Left cardiac atrium (tissue), 4 donors: ENCODE measurements around the gene TP53I11. TPM values are rescaled to one million over a fixed set of nuclear protein-coding genes. Genes with fewer than 3 reads are reported as not detected.

ENCODE experiments used
- ATAC-seq, 2 donors: fragments of 200-7000 bp; cut with Tn5 transposase; one replicate each; pipeline ENCODE4 v1.9.1; 2020; ENCODE audit warnings: mild to moderate bottlenecking in 2 of 2, moderate library complexity in 2 of 2
- DNase-seq: peaks from one replicate; pipeline ENCODE4 v3.0.0-alpha.2; 2020
- intact Hi-C, 2 donors: fragments of 100-400 bp; cut with DNase I; formaldehyde crosslinking; loops; one replicate each; pipeline versions ENCODE4 v1.14.1 to v1.15.1; 2022 to 2023
- long read RNA-seq: library from polyadenylated mRNA; unstranded; transcript quantifications from one replicate; pipeline ENCODE4 v2.0.0, GENCODE V29; 2021
- total RNA-seq, 2 donors: library from RNA; stranded (reverse); fragmentation: NEBNext Ultra II Directional; extraction: Animal tissue kit (Norgen Biotek cat#: 25700); gene quantifications; one replicate each; pipeline ENCODE4 v1.2.1, GENCODE V29; 2021
- donor health status: DM: no; HTN: yes; CAD: no.
- donor health status: DM: no; HTN: yes; CAD: no; lungs with severe emphysema.
- donor health status: DM: yes; HTN: yes; CAD: no.
- donor health status: Dilated cardiomyopathy.

TP53I11 gene, protein sequence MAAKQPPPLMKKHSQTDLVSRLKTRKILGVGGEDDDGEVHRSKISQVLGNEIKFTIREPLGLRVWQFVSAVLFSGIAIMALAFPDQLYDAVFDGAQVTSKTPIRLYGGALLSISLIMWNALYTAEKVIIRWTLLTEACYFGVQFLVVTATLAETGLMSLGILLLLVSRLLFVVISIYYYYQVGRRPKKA
- total RNA-seq: 100 to 1,000 TPM in 1 of 2 donors, 10 to 100 TPM in 1; 96.4 to 115 TPM
- long read RNA-seq, transcript TP53I11-208 (7 exons, 2,647 nt): major isoform, 5 of 78 reads
- long read RNA-seq, partial matches to known transcripts: 1 of 78 reads
- long read RNA-seq, other reads (novel, unspliced or antisense): 72 of 78 reads

DNA sequence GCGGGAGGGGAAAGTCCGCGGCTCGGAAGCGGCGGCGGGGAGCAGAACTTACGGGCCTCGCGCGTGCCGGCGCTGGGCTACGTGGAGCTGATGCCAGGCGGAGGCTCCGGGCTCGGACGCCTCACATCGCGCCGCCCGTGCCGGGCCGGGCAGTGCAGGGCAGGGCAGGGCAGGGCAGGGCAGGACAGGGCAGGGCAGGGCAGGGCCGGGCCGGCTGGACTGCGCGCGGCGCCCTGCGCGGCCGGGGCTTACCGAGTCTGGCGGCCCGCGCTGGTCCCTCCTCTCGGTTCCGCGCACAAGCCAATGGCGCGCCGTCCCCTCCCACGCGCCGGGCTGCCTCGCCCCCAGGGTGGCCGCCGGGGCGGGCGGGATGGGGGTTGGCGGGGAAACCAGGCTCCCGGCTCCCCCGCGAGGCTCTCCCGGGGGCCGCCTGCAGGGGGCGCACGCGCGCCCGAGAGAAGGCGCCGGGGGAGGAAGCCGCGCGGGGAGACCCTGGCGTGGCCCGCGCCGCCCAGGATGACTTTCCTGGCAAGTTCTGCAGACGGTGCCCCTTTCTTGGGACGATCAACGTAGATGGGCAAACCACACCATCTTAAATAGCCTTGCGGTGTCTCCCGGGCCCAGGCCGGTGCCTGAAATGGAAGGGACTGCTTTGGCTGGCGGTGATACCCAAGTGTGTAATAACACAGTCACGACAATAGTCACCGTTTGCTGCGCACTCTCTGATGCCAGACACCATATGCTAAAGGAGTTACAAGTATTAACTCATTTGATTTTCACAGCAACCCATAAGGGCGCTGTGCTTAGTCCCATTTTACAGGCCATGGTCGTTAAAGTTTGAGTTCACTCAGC lies at the start of gene TP53I11:
Gene TP53I11, minus strand, starts transcription at position 259 of the 852 bp plus-strand sequence. CDS start 12,548 bp downstream, outside the sequence.
- intact Hi-C loops: loop anchor here in 1 of 2 donors (5.0 kb wide), 1 partner anchor 41 kb away; no protein-coding TSS in a partner anchor
- ATAC-seq: peak; percentile 81 to 85
- peak; percentile 88 for DNase-seq

GRCh38 chr11:44999068-44999467 lies 48.4 kb upstream of the TP53I11 start:
- ATAC-seq (no peak), DNase-seq (no peak)
- intact Hi-C loops: no loop called here

GRCh38 chr11:44998051-44998450 lies 47.4 kb upstream of the TP53I11 start:
- ATAC-seq (no peak), DNase-seq (no peak)
- intact Hi-C loops: no loop called here

GRCh38 chr11:44997566-44997965 lies 46.9 kb upstream of the TP53I11 start:
- intact Hi-C loops: no loop called here
- DNase-seq (no peak), ATAC-seq (no peak)

DNA sequence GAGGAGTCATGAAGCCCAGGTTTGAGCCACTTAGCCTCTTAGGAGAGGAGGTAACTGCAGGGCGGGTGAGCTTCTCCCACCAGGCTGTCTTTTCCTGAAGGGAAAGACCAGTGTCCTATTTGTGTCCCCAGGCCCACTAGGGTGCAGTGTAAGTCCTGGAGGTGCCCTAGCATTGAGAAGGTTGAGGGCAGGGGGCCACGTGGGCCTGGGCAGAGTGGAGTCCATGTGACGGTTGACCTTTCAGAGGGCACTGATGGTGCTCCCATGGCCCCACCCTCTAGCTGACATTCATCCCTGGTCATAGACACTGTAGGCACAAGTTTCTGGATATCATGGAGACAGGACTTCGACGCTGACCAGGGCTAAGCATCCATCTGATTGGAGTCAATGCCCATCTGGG lies 44.1 kb upstream of the TP53I11 start:
- ATAC-seq (no peak), DNase-seq (no peak)
- intact Hi-C loops: loop anchor here in 1 of 2 donors (5.0 kb wide), 1 partner anchor 42 kb away; the partner anchor contains the start of gene TP53I11

GRCh38 chr11:44993971-44994704 lies 43.5 kb upstream of the TP53I11 start:
- no peak for ATAC-seq
- intact Hi-C loops: loop anchor here in 1 of 2 donors (5.0 kb wide), 1 partner anchor 42 kb away; the partner anchor contains the start of gene TP53I11
- no peak for DNase-seq

GRCh38 chr11:44992774-44993173 lies 42.1 kb upstream of the TP53I11 start:
- no peak for ATAC-seq
- intact Hi-C loops: loop anchor here in 1 of 2 donors (5.0 kb wide), 1 partner anchor 40 kb away; the partner anchor contains the start of gene TP53I11
- no peak for DNase-seq

DNA sequence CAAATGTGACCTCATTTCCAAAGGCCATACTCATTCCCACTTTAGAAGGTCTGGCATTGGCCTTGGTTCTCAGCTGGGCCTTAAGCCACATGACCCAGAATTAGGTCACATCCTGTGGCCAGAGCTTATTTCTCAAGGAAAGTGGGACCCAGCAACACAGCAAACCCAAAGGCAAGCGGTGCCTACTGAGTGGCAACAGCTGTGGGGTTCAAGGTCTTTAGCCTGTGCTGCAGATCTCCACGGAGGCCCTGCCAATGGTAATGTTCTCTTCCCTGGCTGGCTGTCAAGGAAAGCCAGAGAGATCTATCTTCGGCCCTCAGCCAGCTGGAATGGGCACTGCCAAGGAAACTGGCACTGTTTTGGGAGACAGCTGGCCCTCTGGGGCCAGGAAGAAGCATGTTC lies 41.5 kb upstream of the TP53I11 start:
- no peak for ATAC-seq
- DNase-seq: no peak
- intact Hi-C loops: loop anchor here in 1 of 2 donors (5.0 kb wide), 1 partner anchor 40 kb away; the partner anchor contains the start of gene TP53I11

GRCh38 chr11:44990665-44991064 lies 40.0 kb upstream of the TP53I11 start:
- ATAC-seq (peak in 1 of 2 donors; percentile 22), DNase-seq (no peak)
- intact Hi-C loops: loop anchor here in 1 of 2 donors (5.0 kb wide), 1 partner anchor 38 kb away; the partner anchor contains the start of gene TP53I11

GRCh38 chr11:44989831-44990566 lies 39.3 kb upstream of the TP53I11 start:
- peak; percentile 89 to 91 for ATAC-seq
- intact Hi-C loops: loop anchor here in 1 of 2 donors (5.0 kb wide), 1 partner anchor 38 kb away; the partner anchor contains the start of gene TP53I11
- peak; percentile 84 for DNase-seq

GRCh38 chr11:44988981-44989635 lies 38.4 kb upstream of the TP53I11 start:
- intact Hi-C loops: no loop called here
- no peak for DNase-seq
- no peak for ATAC-seq

GRCh38 chr11:44988111-44988510 lies 37.4 kb upstream of the TP53I11 start:
- intact Hi-C loops: no loop called here
- no peak for DNase-seq
- ATAC-seq: no peak

GRCh38 chr11:44987506-44987905 lies 36.8 kb upstream of the TP53I11 start:
- ATAC-seq (no peak), DNase-seq (no peak)
- intact Hi-C loops: no loop called here

DNA sequence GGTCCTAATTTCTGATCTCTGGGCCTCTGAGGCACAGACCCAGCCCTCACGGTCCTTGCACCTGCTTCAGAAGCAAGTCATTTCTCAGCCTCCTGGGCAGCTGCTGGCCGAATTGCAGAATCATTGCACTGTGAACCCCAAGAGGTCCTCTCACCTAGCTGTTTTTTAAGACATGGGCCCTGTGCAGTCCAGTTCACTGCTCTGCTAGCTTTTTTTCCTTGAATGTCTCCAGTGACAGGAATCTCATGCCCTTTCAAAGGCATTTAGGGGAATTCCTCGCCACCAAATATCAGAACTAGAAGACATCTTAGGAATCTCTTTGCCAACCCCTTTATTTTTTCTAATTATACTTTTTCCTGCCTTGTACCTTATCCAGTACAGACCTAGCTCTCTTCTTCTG lies 35.6 kb upstream of the TP53I11 start:
- intact Hi-C loops: no loop called here
- ATAC-seq (no peak), DNase-seq (no peak)

DNA sequence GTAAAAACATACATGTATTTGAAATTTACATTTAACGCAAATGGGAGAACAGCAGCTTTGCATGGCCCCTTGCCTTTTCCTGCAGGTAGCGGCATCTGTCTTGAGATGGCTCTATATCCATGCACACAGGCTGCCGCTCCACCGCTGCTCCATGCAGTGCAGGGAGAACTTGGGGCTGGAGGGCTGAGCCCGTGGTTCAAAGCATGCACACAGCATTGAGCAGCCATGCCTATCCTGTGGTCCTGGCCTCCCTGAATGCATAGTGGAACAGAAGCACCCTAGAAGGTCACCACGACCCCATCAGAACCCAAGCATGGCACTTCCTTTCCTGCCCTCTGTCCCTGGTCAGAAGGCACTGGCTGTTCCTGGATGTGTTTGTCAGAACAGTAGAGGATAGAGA lies 35.0 kb upstream of the TP53I11 start:
- DNase-seq: no peak
- intact Hi-C loops: no loop called here
- no peak for ATAC-seq

DNA sequence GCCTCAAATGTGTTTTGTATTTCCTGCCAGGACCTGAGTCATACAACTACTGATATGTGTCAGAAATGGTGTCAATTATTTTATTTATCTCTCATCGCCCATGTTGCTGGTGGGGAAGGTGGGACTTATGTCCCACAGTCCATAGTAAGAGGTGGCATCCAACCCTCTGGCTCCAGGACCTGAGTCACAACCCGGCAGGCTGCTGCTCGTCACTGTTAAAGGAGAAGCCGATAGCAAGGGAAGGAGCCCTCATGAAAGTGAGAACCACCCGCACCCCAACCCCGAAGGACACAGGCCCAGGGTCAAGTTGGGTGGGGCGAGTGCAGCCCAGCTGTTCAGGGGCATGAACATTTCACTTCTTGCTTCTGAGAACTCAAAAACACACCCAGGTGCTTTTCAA lies 33.1 kb upstream of the TP53I11 start:
- intact Hi-C loops: no loop called here
- peak in 1 of 2 donors; percentile 56 for ATAC-seq
- DNase-seq: no peak

DNA sequence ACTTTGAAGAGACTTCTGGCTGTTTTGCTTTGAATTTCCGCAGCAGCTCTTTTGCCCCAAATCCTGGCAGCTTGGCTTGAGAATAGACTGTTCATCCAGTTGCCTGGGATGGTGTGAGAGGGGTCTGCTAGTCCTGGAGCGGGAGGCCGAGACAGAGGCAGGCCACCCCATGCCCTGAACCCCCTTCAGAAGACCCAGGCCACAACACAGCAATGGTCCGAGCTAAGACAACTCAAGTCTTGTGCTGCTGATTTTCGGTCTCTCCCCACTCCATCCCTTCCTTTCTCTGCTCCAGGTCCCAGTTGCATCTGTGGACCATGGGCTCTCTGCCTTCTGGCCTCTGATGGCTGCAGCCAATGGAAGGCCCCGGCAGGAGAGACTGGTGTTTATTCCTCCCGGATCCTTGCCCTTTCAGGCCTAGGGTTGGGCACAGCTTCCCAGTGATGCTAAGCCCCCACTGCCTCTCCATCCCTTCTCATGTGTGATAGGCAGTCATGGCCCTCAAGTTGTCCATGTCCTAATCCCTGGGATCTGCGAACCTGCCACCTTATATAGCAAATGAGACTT lies 31.9 kb upstream of the TP53I11 start:
- no peak for DNase-seq
- no peak for ATAC-seq
- intact Hi-C loops: no loop called here
